HCT116 (cell line): ENCODE results near the gene ARID2. TPM values are rescaled to one million over a fixed set of nuclear protein-coding genes. Genes with fewer than 3 reads are reported as not detected.

ENCODE experiments used
- ATAC-seq: fragments of 200-7000 bp; cut with Tn5 transposase; 2 replicates; pipeline ENCODE4 v1.9.1; 2020; ENCODE audit warnings: mild to moderate bottlenecking, moderate library complexity
- BruUV-seq: library from RNA; stranded (reverse); fragments of 400-500 nt; replicated peaks from 2 replicates; lab custom pipeline; 2021; lab: Mats Ljungman, UMichigan
- CTCF ChIA-PET: fragments of 300-600 bp; sonication (Branson Sonifier 250); formaldehyde crosslinking; loops from one replicate; lab custom pipeline; 2021; ENCODE audit warnings: antibody characterized with exemption; lab: Charles Lee
- POLR2A ChIA-PET: fragments of 300-600, 350-600 bp; sonication (Branson Sonifier 250); formaldehyde crosslinking; loops from one replicate; lab custom pipeline; 2021; ENCODE audit warnings: antibody characterized with exemption; lab: Charles Lee
- RAD21 ChIA-PET, 2 experiments: fragments of 300-600 bp; sonication (Branson Sonifier 250); formaldehyde crosslinking; loops; one replicate each; lab custom pipeline; 2023; ENCODE audit warnings: low total read pairs in 2 of 2; ENCODE audit not compliant: uncharacterized antibody in 2 of 2, unreplicated experiment in 2 of 2, low non-redundant PET in 1 of 2; lab: Charles Lee
- DNase-seq: peaks from one replicate; pipeline ENCODE4 v3.0.0-alpha.2; 2010; ENCODE audit warnings: low read depth, low spot score
- H2AFZ ChIP-seq: fragments of 200-600 bp; shearing (Covaris generic), sonication (generic); 2 replicates; pipeline ENCODE4 v1.6.1; 2017; ENCODE audit warnings: low read depth, mixed run types, mixed read lengths, antibody characterized with exemption, low read length; ENCODE audit not compliant: poor library complexity, severe bottlenecking
- H3K27ac ChIP-seq: 2 replicates; pipeline ENCODE4 v1.5.1; 2012; ENCODE audit warnings: low read depth, low read length
- H3K27me3 ChIP-seq: fragments of 200-600 bp; sonication (generic); 2 replicates; pipeline ENCODE4 v1.6.1; 2016; ENCODE audit warnings: mixed run types, low read length, mixed read lengths; ENCODE audit not compliant: insufficient read depth
- H3K36me3 ChIP-seq, 2 experiments: fragments of 200-500 bp in 1 of 2; fragments of 200-600 bp in 1 of 2; sonication (Bioruptor generic) in 1 of 2; sonication (generic) in 1 of 2; 2 replicates each; pipeline versions ENCODE4 v1.5.1 to v1.6.1; 2014 to 2016; ENCODE audit warnings: low read length in 2 of 2, inconsistent platforms in 1 of 2, mixed read lengths in 1 of 2, mixed run types in 1 of 2; ENCODE audit not compliant: insufficient read depth in 2 of 2, control insufficient read depth in 1 of 2
- H3K4me1 ChIP-seq, 2 experiments: fragments of 200-600 bp in 1 of 2; sonication (generic) in 1 of 2; 2 replicates each; pipeline versions ENCODE4 v1.5.1 to v1.6.1; 2012 to 2017; ENCODE audit warnings: low read length in 2 of 2, inconsistent platforms in 1 of 2, mild to moderate bottlenecking in 1 of 2, mixed read lengths in 1 of 2, mixed run types in 1 of 2, moderate library complexity in 1 of 2; ENCODE audit not compliant: insufficient read depth in 2 of 2, control insufficient read depth in 1 of 2
- H3K4me2 ChIP-seq: fragments of 200-600 bp; sonication (generic); 2 replicates; pipeline ENCODE4 v1.6.1; 2017; ENCODE audit warnings: mixed run types, low read length, mixed read lengths
- H3K4me3 ChIP-seq, 2 experiments: fragments of 200-600 bp in 1 of 2; sonication (generic) in 1 of 2; replicated peaks in 1 of 2; 2 replicates each; pipeline ENCODE4 v1.5.1; 2011 to 2016; ENCODE audit warnings: low read length in 2 of 2, control low read depth in 1 of 2, low read depth in 1 of 2, mild to moderate bottlenecking in 1 of 2, mixed read lengths in 1 of 2, mixed run types in 1 of 2
- H3K79me2 ChIP-seq: fragments of 200-600 bp; sonication (generic); 2 replicates; pipeline ENCODE4 v1.6.1; 2017; ENCODE audit warnings: mild to moderate bottlenecking, mixed run types, low read length, moderate library complexity, mixed read lengths; ENCODE audit not compliant: insufficient read depth
- H3K9ac ChIP-seq: fragments of 200-600 bp; sonication (generic); 2 replicates; pipeline ENCODE4 v1.6.1; 2016; ENCODE audit warnings: low read length, mixed read lengths
- H3K9me2 ChIP-seq: fragments of 200-600 bp; sonication (generic), shearing (Covaris generic); 2 replicates; pipeline ENCODE4 v1.6.1; 2017; ENCODE audit warnings: mixed run types, mild to moderate bottlenecking, moderate library complexity; ENCODE audit not compliant: insufficient read depth
- H3K9me3 ChIP-seq, 2 experiments: fragments of 200-500 bp in 1 of 2; fragments of 200-600 bp in 1 of 2; sonication (Bioruptor generic) in 1 of 2; sonication (generic) in 1 of 2; 2 replicates each; pipeline ENCODE4 v1.6.1; 2014 to 2017; ENCODE audit warnings: low read length in 2 of 2, mixed read lengths in 2 of 2, inconsistent platforms in 1 of 2, low read depth in 1 of 2, mild to moderate bottlenecking in 1 of 2, mixed run types in 1 of 2, moderate library complexity in 1 of 2; ENCODE audit not compliant: control insufficient read depth in 1 of 2, insufficient read depth in 1 of 2
- H4K20me1 ChIP-seq: fragments of 200-600 bp; sonication (generic), shearing (Covaris generic); 2 replicates; pipeline ENCODE4 v1.6.1; 2017; ENCODE audit warnings: mixed run types, mild to moderate bottlenecking, moderate library complexity; ENCODE audit not compliant: insufficient read depth
- CBX3 ChIP-seq: IDR thresholded peaks from 2 replicates; pipeline ENCODE4 v1.6.1; 2012; ENCODE audit warnings: low read depth
- CTCF ChIP-seq, 3 experiments: fragments of 200-600 bp in 1 of 3; sonication (generic) in 1 of 3; IDR thresholded peaks in 2 of 3; conservative IDR thresholded peaks in 1 of 3; 2 replicates each; pipeline ENCODE4 v1.5.1; 2012 to 2017; ENCODE audit warnings: low read depth in 2 of 3, low read length in 2 of 3, antibody characterized with exemption in 1 of 3, borderline replicate concordance in 1 of 3, control low read depth in 1 of 3, mild to moderate bottlenecking in 1 of 3, mixed read lengths in 1 of 3, mixed run types in 1 of 3, moderate library complexity in 1 of 3; ENCODE audit not compliant: insufficient read depth in 1 of 3
- ELF1 ChIP-seq: IDR thresholded peaks from 2 replicates; pipeline ENCODE4 v1.6.1; 2012; ENCODE audit warnings: low read depth, borderline replicate concordance
- FOSL1 ChIP-seq: IDR thresholded peaks from 2 replicates; pipeline ENCODE4 v1.6.1; 2012; ENCODE audit warnings: low read depth
- SRF ChIP-seq: IDR thresholded peaks from 2 replicates; pipeline ENCODE4 v1.6.1; 2012; ENCODE audit warnings: low read depth
- TCF7L2 ChIP-seq: IDR thresholded peaks from 2 replicates; pipeline ENCODE4 v1.7.0; 2011; ENCODE audit warnings: borderline replicate concordance, inconsistent platforms; ENCODE audit not compliant: insufficient read depth, insufficient read length; ENCODE audit errors: extremely low read depth
- YY1 ChIP-seq: IDR thresholded peaks from 2 replicates; pipeline ENCODE4 v1.6.1; 2011; ENCODE audit warnings: low read length, low read depth, moderate library complexity, mild to moderate bottlenecking; ENCODE audit not compliant: insufficient replicate concordance; ENCODE audit errors: extremely low read depth
- ZNF274 ChIP-seq: fragments of 200-500 bp; sonication (Bioruptor generic); IDR thresholded peaks from 2 replicates; pipeline ENCODE4 v1.6.1; 2014; ENCODE audit warnings: mild to moderate bottlenecking, low read depth, low read length, inconsistent platforms
- intact Hi-C: fragments of 100-400 bp; cut with micrococcal nuclease; formaldehyde crosslinking; loops from 2 replicates; pipeline ENCODE4 v1.10.0; 2022
- total RNA-seq: library from RNA; stranded (reverse); gene quantifications from one replicate; pipeline ENCODE4 v1.2.1, GENCODE V29; 2021; ENCODE audit not compliant: unreplicated experiment

ARID2 gene
- total RNA-seq, 1 experiment from 2014 or later: 30.5 TPM

DNA sequence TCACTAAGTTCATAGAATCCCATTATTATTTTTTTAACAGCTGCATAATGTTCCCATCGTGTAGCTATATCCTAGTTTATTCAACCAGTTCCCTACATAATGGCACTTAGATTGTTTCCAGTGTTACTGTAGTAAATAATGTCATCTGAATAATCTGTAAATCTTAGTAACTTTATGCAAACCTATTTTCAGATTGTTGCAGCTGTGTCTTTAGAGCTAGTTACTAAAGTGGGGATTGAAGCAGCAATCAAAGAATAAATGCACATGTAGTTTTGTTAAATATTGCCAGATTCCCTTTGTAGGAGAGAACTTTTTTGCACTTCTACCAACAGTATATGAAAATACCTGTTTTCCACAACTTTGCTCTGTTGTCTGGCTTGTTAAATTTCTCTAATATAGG is 13.1 kb downstream of the ARID2 start:
- CTCF ChIA-PET: interaction anchor here (1.0 to 1.6 kb wide), 2 partner anchors 15 to 19 kb away, joined by 3 read pairs; no protein-coding TSS in a partner anchor
- H4K20me1 ChIP-seq: no peaks in the 10 kb centered on the region; the same call in 1 of the 2 replicates
- POLR2A ChIA-PET: interaction anchor here (1.7 kb wide), 1 partner anchor 15 kb away, joined by 6 read pairs; no protein-coding TSS in a partner anchor
- peaks cover 0 to 7% of the 10 kb centered on the region in 2 experiments; a peak in 1 of 4 replicates for H3K36me3 ChIP-seq
- H3K4me3 ChIP-seq: no peak overlapping the region
- H3K27me3 ChIP-seq: no peaks in the 10 kb centered on the region
- no TSS peak for BruUV-seq
- peaks cover 4 to 6% of the 10 kb centered on the region in 2 experiments; a peak in 1 of 4 replicates for H3K9me3 ChIP-seq
- 0 out of 2 replicates have a peak, but pooled peaks have one; percentile 19 for TF ChIP-seq CBX3
- TF ChIP-seq YY1: no peak
- no peak for TF ChIP-seq FOSL1
- TF ChIP-seq TCF7L2: no peak
- TF ChIP-seq ZNF274: no peak
- no peak for TF ChIP-seq ELF1
- no peak for TF ChIP-seq CTCF (IDR thresholded peaks at IDR 0.05 in 2 of 3, conservative IDR thresholded peaks at IDR 0.05 in 1 of 3; ENCODE audit: borderline replicate concordance in 1 of 3, insufficient read depth in 1 of 3, low read depth in 2 of 3, low read length in 2 of 3)
- TF ChIP-seq SRF: no peak
- TF ChIP-seq, all 23 proteins: peak for 1
- Histone ChIP-seq H3K9me2 (no peaks in the 10 kb centered on the region), H3K27ac (no peak overlapping the region), H3K79me2 (peaks cover 98% of the 10 kb centered on the region), H3K4me2 (no peak overlapping the region), H3K9ac (no peak overlapping the region), H2AFZ (no peak overlapping the region), H3K4me1 (no peaks in the 10 kb centered on the region)
- intact Hi-C loops: no loop called here
- ATAC-seq (no peak), DNase-seq (no peak)
- RAD21 ChIA-PET: no interaction called here
